HG03442 (cell line): Measurements from ENCODE around the gene TRAPPC6A.

Experiments
- ATAC-seq: cut with Tn5 transposase; IDR thresholded peaks from one replicate; pipeline ENCODE4 v1.9.1; 2021; ENCODE audit warnings: mild to moderate bottlenecking, moderate library complexity; ENCODE audit not compliant: unreplicated experiment

Gene TRAPPC6A

GRCh38 chr19:45150180-45150579, 27.9 kb downstream of the TRAPPC6A start:
- no peak for ATAC-seq

- no peak for ATAC-seq
These were observed 28.9 kb downstream of the TRAPPC6A start for GRCh38 chr19:45149129-45149528.

GRCh38 chr19:45147835-45148676, 30.0 kb downstream of the TRAPPC6A start:
- ATAC-seq: no peak

GRCh38 chr19:45146741-45147205, 31.3 kb downstream of the TRAPPC6A start:
- ATAC-seq: no peak

- no peak for ATAC-seq
These were observed 31.8 kb downstream of the TRAPPC6A start for GRCh38 chr19:45146251-45146650.

GRCh38 chr19:45145270-45146189, 32.5 kb downstream of the TRAPPC6A start:
- no peak for ATAC-seq

- ATAC-seq: no peak
These were observed 33.4 kb downstream of the TRAPPC6A start for GRCh38 chr19:45144431-45145269.

GRCh38 chr19:45142726-45143110, 35.3 kb downstream of the TRAPPC6A start:
- no peak for ATAC-seq

GRCh38 chr19:45142016-45142725, 35.9 kb downstream of the TRAPPC6A start:
- no peak for ATAC-seq

GRCh38 chr19:45141203-45141900, 36.7 kb downstream of the TRAPPC6A start:
- ATAC-seq: no peak

GRCh38 chr19:45140533-45140932, 37.5 kb downstream of the TRAPPC6A start:
- ATAC-seq: no peak

GRCh38 chr19:45140144-45140503, 37.9 kb downstream of the TRAPPC6A start:
- no peak for ATAC-seq

GRCh38 chr19:45139286-45140143, 38.5 kb downstream of the TRAPPC6A start:
- no peak for ATAC-seq

- ATAC-seq: no peak
These were observed 39.7 kb downstream of the TRAPPC6A start for GRCh38 chr19:45138303-45138751.

- ATAC-seq: peak; percentile 68
These were observed 40.8 kb downstream of the TRAPPC6A start for GRCh38 chr19:45137179-45137761.

- no peak for ATAC-seq
These were observed 41.4 kb downstream of the TRAPPC6A start for GRCh38 chr19:45136507-45137178.

- ATAC-seq: no peak
These were observed 42.7 kb downstream of the TRAPPC6A start for GRCh38 chr19:45135176-45135885.
